GM18499 (cell line): ENCODE data around the gene NGEF.
"Not testable (repeated sequence)": the region's sequence is repeated elsewhere in the genome, so short reads cannot be mapped to it uniquely, and the experiment has no call there.

Experiments used
- ATAC-seq: cut with Tn5 transposase; IDR thresholded peaks from one replicate; pipeline ENCODE4 v1.9.1; 2021; ENCODE audit warnings: moderate number of reproducible peaks; ENCODE audit not compliant: insufficient read depth, unreplicated experiment

Gene NGEF

GRCh38 chr2:232930059-232930400 lies 83.0 kb downstream of the NGEF start:
- no peak for ATAC-seq

- no peak for ATAC-seq
Observed at GRCh38 chr2:232929303-232930058, 83.6 kb downstream of the NGEF start.

GRCh38 chr2:232928551-232929302 lies 84.3 kb downstream of the NGEF start:
- no peak for ATAC-seq

- ATAC-seq = no peak
Observed at GRCh38 chr2:232927793-232928550, 85.1 kb downstream of the NGEF start.

- ATAC-seq = no peak
Observed at GRCh38 chr2:232927032-232927792, 85.8 kb downstream of the NGEF start.

GRCh38 chr2:232926431-232926939 lies 86.6 kb downstream of the NGEF start:
- ATAC-seq = no peak

- no peak for ATAC-seq
Observed at GRCh38 chr2:232925821-232926156, 87.3 kb downstream of the NGEF start.

- no peak for ATAC-seq
Observed at GRCh38 chr2:232925153-232925820, 87.8 kb downstream of the NGEF start.

- no peak for ATAC-seq
Observed at GRCh38 chr2:232924433-232924832, 88.6 kb downstream of the NGEF start.

- no peak for ATAC-seq
Observed at GRCh38 chr2:232920760-232921159, 92.3 kb downstream of the NGEF start.

- no peak for ATAC-seq
Observed at GRCh38 chr2:232920055-232920454, 93.0 kb downstream of the NGEF start.

- ATAC-seq = no peak
Observed at GRCh38 chr2:232919141-232919540, 93.9 kb downstream of the NGEF start.

GRCh38 chr2:232913903-232914302 lies 99.2 kb downstream of the NGEF start:
- no peak for ATAC-seq

GRCh38 chr2:232911712-232912277 lies 101.3 kb downstream of the NGEF start:
- no peak for ATAC-seq

- no peak for ATAC-seq
Observed at GRCh38 chr2:232910376-232910775, 102.7 kb downstream of the NGEF start.

GRCh38 chr2:232908695-232909094 lies 104.4 kb downstream of the NGEF start:
- ATAC-seq = no peak

- ATAC-seq = not testable (repeated sequence)
Observed at GRCh38 chr2:232907718-232908085, 105.4 kb downstream of the NGEF start.

GRCh38 chr2:232906867-232907717 lies 106.0 kb downstream of the NGEF start:
- ATAC-seq = not testable (repeated sequence)

- no peak for ATAC-seq
Observed at GRCh38 chr2:232903989-232904388, 109.1 kb downstream of the NGEF start.
